HEK293 (cell line): Measurements from ENCODE around the gene HES3.
A peak's percentile ranks its signal among the peaks of the same experiment; 100 is the strongest.

Experiments used
- GLI2 ChIP-seq: fragments of 450-650 bp; formaldehyde crosslinking; IDR thresholded peaks from 2 replicates; pipeline ENCODE4; 2017; ENCODE audit warnings: missing biosample characterization, missing genetic modification characterization, low read depth, borderline replicate concordance
- KLF7 ChIP-seq: fragments of 450-650 bp; formaldehyde crosslinking; IDR thresholded peaks from 2 replicates; pipeline ENCODE4 v1.5.1; 2016; ENCODE audit warnings: missing biosample characterization, missing genetic modification characterization, borderline replicate concordance
- OVOL3 ChIP-seq: fragments of 450-650 bp; formaldehyde crosslinking; IDR thresholded peaks from 2 replicates; pipeline ENCODE4 v1.5.1; 2016; ENCODE audit warnings: missing biosample characterization, missing genetic modification characterization
- ZBTB1 ChIP-seq: fragments of 450-650 bp; formaldehyde crosslinking; IDR thresholded peaks from 2 replicates; pipeline ENCODE4 v1.5.1; 2016; ENCODE audit warnings: missing biosample characterization, missing genetic modification characterization
- ZBTB21 ChIP-seq: fragments of 450-650 bp; formaldehyde crosslinking; IDR thresholded peaks from 2 replicates; pipeline ENCODE4 v1.5.1; 2017; ENCODE audit warnings: missing biosample characterization, missing genetic modification characterization
- ZFP41 ChIP-seq: fragments of 450-650 bp; formaldehyde crosslinking; IDR thresholded peaks from 2 replicates; pipeline ENCODE4 v1.5.1; 2016; ENCODE audit warnings: missing biosample characterization, missing genetic modification characterization, borderline replicate concordance
- ZNF114 ChIP-seq: fragments of 450-650 bp; formaldehyde crosslinking; IDR thresholded peaks from 2 replicates; pipeline ENCODE4 v1.5.0; 2017; ENCODE audit warnings: missing biosample characterization, missing genetic modification characterization
- ZNF140 ChIP-seq: fragments of 450-650 bp; formaldehyde crosslinking; IDR thresholded peaks from 2 replicates; pipeline ENCODE4 v1.5.1; 2016; ENCODE audit warnings: missing biosample characterization, missing genetic modification characterization
- ZNF148 ChIP-seq: fragments of 450-650 bp; formaldehyde crosslinking; IDR thresholded peaks from 2 replicates; pipeline ENCODE4 v1.5.0; 2017; ENCODE audit warnings: missing biosample characterization, missing genetic modification characterization, borderline replicate concordance
- ZNF169 ChIP-seq: fragments of 450-650 bp; formaldehyde crosslinking; IDR thresholded peaks from 2 replicates; pipeline ENCODE4 v1.5.1; 2016; ENCODE audit warnings: missing biosample characterization, missing genetic modification characterization
- ZNF214 ChIP-seq: fragments of 450-650 bp; formaldehyde crosslinking; IDR thresholded peaks from 2 replicates; pipeline ENCODE4 v1.5.1; 2017; ENCODE audit warnings: missing biosample characterization, mild to moderate bottlenecking, missing genetic modification characterization, borderline replicate concordance
- ZNF302 ChIP-seq: fragments of 450-650 bp; formaldehyde crosslinking; IDR thresholded peaks from 2 replicates; pipeline ENCODE4 v1.5.1; 2016; ENCODE audit warnings: missing biosample characterization, missing genetic modification characterization, low read depth
- ZNF324 ChIP-seq: fragments of 450-650 bp; formaldehyde crosslinking; IDR thresholded peaks from 2 replicates; pipeline ENCODE4 v1.5.1; 2016; ENCODE audit warnings: missing biosample characterization, missing genetic modification characterization
- ZNF341 ChIP-seq: fragments of 450-650 bp; formaldehyde crosslinking; IDR thresholded peaks from 2 replicates; pipeline ENCODE4; 2016; ENCODE audit warnings: low read depth, missing biosample characterization, missing genetic modification characterization
- ZNF37A ChIP-seq: fragments of 450-650 bp; IDR thresholded peaks from 2 replicates; pipeline ENCODE4 v1.5.1; 2018; ENCODE audit warnings: missing biosample characterization, missing genetic modification characterization
- ZNF394 ChIP-seq: fragments of 450-650 bp; formaldehyde crosslinking; IDR thresholded peaks from 2 replicates; pipeline ENCODE4 v1.5.1; 2016; ENCODE audit warnings: missing biosample characterization, missing genetic modification characterization, mild to moderate bottlenecking, moderate library complexity, borderline replicate concordance
- ZNF488 ChIP-seq: fragments of 450-650 bp; formaldehyde crosslinking; IDR thresholded peaks from 2 replicates; pipeline ENCODE4 v1.5.1; 2016; ENCODE audit warnings: missing biosample characterization, missing genetic modification characterization
- ZNF521 ChIP-seq: fragments of 450-650 bp; formaldehyde crosslinking; IDR thresholded peaks from 2 replicates; pipeline ENCODE4 v1.5.1; 2017; ENCODE audit warnings: missing biosample characterization, mild to moderate bottlenecking, missing genetic modification characterization
- ZNF549 ChIP-seq: fragments of 450-650 bp; IDR thresholded peaks from 2 replicates; pipeline ENCODE4 v1.5.1; 2018; ENCODE audit warnings: missing biosample characterization, missing genetic modification characterization, mild to moderate bottlenecking, inconsistent platforms, moderate library complexity
- ZNF558 ChIP-seq: fragments of 450-650 bp; formaldehyde crosslinking; IDR thresholded peaks from 2 replicates; pipeline ENCODE4 v1.5.1; 2016; ENCODE audit warnings: missing biosample characterization, missing genetic modification characterization
- ZNF561 ChIP-seq: fragments of 450-650 bp; IDR thresholded peaks from 2 replicates; pipeline ENCODE4 v1.5.1; 2018; ENCODE audit warnings: missing biosample characterization, missing genetic modification characterization, borderline replicate concordance
- ZNF626 ChIP-seq: fragments of 450-650 bp; sonication (Bioruptor Pico); formaldehyde crosslinking; IDR thresholded peaks from 2 replicates; pipeline ENCODE4 v1.5.1; 2018; ENCODE audit warnings: missing biosample characterization, missing genetic modification characterization, inconsistent platforms
- ZNF768 ChIP-seq: fragments of 450-650 bp; formaldehyde crosslinking; IDR thresholded peaks from 2 replicates; pipeline ENCODE4 v1.5.1; 2018; ENCODE audit warnings: missing biosample characterization, mild to moderate bottlenecking, missing genetic modification characterization
- ZNF837 ChIP-seq: fragments of 450-650 bp; formaldehyde crosslinking; IDR thresholded peaks from 2 replicates; pipeline ENCODE4 v1.5.1; 2016; ENCODE audit warnings: missing biosample characterization, missing genetic modification characterization
- ZSCAN23 ChIP-seq: fragments of 450-650 bp; formaldehyde crosslinking; IDR thresholded peaks from 2 replicates; pipeline ENCODE4 v1.5.1; 2016; ENCODE audit warnings: missing biosample characterization, missing genetic modification characterization
- TF ChIP-seq, protein P1 (sequence below): fragments of 450-650 bp; formaldehyde crosslinking; IDR thresholded peaks from 2 replicates; pipeline ENCODE4 v1.5.1; 2016; ENCODE audit warnings: missing biosample characterization, missing genetic modification characterization
- TF ChIP-seq, protein P2 (sequence below): fragments of 450-650 bp; formaldehyde crosslinking; IDR thresholded peaks from 2 replicates; pipeline ENCODE4 v1.5.1; 2016; ENCODE audit warnings: missing biosample characterization, missing genetic modification characterization
- TF ChIP-seq, protein P3 (sequence below): fragments of 450-650 bp; formaldehyde crosslinking; IDR thresholded peaks from 2 replicates; pipeline ENCODE4 v1.5.1; 2017; ENCODE audit warnings: missing biosample characterization, missing genetic modification characterization
- TF ChIP-seq, protein P4 (sequence below): fragments of 450-650 bp; formaldehyde crosslinking; IDR thresholded peaks from 2 replicates; pipeline ENCODE4 v1.5.1; 2016; ENCODE audit warnings: missing biosample characterization, missing genetic modification characterization

The HES3 gene

GRCh38 chr1:6245086-6245868 lies 1.3 kb downstream of the HES3 start (continued):
- TF ChIP-seq GLI2 (tag by site-specific recombination) (no peak), ZBTB1 (tag by site-specific recombination) (no peak), ZNF324 (tag by site-specific recombination) (no peak), ZNF302 (tag by site-specific recombination) (no peak), ZNF214 (tag by site-specific recombination) (no peak), ZNF768 (tag by site-specific recombination) (no peak), ZNF37A (no peak), ZNF561 (tag by site-specific recombination) (peak; percentile 96; the same call in 1 of the 2 replicates), ZNF114 (tag by site-specific recombination) (no peak), ZNF626 (no peak), ZNF394 (tag by site-specific recombination) (no peak), ZSCAN23 (tag by site-specific recombination) (no peak), ZFP41 (tag by site-specific recombination) (no peak), ZNF148 (tag by site-specific recombination) (no peak), ZNF341 (tag by site-specific recombination) (peak; percentile 97), ZNF521 (tag by site-specific recombination) (no peak), ZNF558 (no peak), ZNF488 (tag by site-specific recombination) (no peak), ZNF837 (tag by site-specific recombination) (no peak), ZNF549 (no peak), ZNF140 (tag by site-specific recombination) (no peak), ZNF169 (tag by site-specific recombination) (no peak), ZBTB21 (no peak), OVOL3 (tag by site-specific recombination) (no peak), KLF7 (tag by site-specific recombination) (no peak; the same call in 1 of the 2 replicates)
- TF ChIP-seq, protein P1, sequence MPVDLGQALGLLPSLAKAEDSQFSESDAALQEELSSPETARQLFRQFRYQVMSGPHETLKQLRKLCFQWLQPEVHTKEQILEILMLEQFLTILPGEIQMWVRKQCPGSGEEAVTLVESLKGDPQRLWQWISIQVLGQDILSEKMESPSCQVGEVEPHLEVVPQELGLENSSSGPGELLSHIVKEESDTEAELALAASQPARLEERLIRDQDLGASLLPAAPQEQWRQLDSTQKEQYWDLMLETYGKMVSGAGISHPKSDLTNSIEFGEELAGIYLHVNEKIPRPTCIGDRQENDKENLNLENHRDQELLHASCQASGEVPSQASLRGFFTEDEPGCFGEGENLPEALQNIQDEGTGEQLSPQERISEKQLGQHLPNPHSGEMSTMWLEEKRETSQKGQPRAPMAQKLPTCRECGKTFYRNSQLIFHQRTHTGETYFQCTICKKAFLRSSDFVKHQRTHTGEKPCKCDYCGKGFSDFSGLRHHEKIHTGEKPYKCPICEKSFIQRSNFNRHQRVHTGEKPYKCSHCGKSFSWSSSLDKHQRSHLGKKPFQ (tag by site-specific recombination) = no peak
- TF ChIP-seq, protein P2, sequence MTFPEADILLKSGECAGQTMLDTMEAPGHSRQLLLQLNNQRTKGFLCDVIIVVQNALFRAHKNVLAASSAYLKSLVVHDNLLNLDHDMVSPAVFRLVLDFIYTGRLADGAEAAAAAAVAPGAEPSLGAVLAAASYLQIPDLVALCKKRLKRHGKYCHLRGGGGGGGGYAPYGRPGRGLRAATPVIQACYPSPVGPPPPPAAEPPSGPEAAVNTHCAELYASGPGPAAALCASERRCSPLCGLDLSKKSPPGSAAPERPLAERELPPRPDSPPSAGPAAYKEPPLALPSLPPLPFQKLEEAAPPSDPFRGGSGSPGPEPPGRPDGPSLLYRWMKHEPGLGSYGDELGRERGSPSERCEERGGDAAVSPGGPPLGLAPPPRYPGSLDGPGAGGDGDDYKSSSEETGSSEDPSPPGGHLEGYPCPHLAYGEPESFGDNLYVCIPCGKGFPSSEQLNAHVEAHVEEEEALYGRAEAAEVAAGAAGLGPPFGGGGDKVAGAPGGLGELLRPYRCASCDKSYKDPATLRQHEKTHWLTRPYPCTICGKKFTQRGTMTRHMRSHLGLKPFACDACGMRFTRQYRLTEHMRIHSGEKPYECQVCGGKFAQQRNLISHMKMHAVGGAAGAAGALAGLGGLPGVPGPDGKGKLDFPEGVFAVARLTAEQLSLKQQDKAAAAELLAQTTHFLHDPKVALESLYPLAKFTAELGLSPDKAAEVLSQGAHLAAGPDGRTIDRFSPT (tag by site-specific recombination) = peak; percentile 85
- TF ChIP-seq, protein P3, sequence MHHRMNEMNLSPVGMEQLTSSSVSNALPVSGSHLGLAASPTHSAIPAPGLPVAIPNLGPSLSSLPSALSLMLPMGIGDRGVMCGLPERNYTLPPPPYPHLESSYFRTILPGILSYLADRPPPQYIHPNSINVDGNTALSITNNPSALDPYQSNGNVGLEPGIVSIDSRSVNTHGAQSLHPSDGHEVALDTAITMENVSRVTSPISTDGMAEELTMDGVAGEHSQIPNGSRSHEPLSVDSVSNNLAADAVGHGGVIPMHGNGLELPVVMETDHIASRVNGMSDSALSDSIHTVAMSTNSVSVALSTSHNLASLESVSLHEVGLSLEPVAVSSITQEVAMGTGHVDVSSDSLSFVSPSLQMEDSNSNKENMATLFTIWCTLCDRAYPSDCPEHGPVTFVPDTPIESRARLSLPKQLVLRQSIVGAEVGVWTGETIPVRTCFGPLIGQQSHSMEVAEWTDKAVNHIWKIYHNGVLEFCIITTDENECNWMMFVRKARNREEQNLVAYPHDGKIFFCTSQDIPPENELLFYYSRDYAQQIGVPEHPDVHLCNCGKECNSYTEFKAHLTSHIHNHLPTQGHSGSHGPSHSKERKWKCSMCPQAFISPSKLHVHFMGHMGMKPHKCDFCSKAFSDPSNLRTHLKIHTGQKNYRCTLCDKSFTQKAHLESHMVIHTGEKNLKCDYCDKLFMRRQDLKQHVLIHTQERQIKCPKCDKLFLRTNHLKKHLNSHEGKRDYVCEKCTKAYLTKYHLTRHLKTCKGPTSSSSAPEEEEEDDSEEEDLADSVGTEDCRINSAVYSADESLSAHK (tag by site-specific recombination) = no peak
- TF ChIP-seq, protein P4, sequence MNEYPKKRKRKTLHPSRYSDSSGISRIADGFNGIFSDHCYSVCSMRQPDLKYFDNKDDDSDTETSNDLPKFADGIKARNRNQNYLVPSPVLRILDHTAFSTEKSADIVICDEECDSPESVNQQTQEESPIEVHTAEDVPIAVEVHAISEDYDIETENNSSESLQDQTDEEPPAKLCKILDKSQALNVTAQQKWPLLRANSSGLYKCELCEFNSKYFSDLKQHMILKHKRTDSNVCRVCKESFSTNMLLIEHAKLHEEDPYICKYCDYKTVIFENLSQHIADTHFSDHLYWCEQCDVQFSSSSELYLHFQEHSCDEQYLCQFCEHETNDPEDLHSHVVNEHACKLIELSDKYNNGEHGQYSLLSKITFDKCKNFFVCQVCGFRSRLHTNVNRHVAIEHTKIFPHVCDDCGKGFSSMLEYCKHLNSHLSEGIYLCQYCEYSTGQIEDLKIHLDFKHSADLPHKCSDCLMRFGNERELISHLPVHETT (tag by site-specific recombination) = no peak
